HG02885 (cell line): ENCODE data around the gene PTPRN2.
"Not testable (repeated sequence)": the region's sequence is repeated elsewhere in the genome, so short reads cannot be mapped to it uniquely, and the experiment has no call there.

Source experiments
- ATAC-seq: cut with Tn5 transposase; IDR thresholded peaks from one replicate; pipeline ENCODE4 v1.9.1; 2021; ENCODE audit warnings: mild to moderate bottlenecking; ENCODE audit not compliant: unreplicated experiment, poor library complexity

Gene PTPRN2

GRCh38 chr7:158321936-158322615 lies 265.5 kb downstream of the PTPRN2 start:
- ATAC-seq, result no peak

GRCh38 chr7:158321056-158321700 lies 266.4 kb downstream of the PTPRN2 start:
- no peak for ATAC-seq

- ATAC-seq, result no peak
These were observed 267.3 kb downstream of the PTPRN2 start for GRCh38 chr7:158320328-158320727.

DNA sequence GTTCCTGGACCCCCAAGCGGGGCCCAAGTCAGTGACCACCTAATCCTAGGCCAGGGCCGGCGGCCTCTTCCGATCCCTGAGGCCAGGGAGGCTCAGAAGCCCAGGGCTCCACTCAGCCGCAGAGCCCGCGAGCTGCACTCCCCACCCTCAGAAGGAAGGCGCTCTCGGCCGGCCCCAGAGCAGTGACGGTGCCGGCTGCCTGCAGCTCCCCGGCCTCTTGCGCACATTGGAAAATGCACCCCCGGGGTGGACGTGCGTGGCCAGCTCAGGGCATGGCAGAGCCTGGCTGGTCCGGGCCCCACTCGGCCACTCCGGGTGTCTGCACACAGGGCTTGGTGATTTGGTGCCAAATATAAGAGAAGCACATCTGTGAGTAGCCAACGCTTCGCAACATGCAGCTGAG lies 269.1 kb downstream of the PTPRN2 start:
- no peak for ATAC-seq

DNA sequence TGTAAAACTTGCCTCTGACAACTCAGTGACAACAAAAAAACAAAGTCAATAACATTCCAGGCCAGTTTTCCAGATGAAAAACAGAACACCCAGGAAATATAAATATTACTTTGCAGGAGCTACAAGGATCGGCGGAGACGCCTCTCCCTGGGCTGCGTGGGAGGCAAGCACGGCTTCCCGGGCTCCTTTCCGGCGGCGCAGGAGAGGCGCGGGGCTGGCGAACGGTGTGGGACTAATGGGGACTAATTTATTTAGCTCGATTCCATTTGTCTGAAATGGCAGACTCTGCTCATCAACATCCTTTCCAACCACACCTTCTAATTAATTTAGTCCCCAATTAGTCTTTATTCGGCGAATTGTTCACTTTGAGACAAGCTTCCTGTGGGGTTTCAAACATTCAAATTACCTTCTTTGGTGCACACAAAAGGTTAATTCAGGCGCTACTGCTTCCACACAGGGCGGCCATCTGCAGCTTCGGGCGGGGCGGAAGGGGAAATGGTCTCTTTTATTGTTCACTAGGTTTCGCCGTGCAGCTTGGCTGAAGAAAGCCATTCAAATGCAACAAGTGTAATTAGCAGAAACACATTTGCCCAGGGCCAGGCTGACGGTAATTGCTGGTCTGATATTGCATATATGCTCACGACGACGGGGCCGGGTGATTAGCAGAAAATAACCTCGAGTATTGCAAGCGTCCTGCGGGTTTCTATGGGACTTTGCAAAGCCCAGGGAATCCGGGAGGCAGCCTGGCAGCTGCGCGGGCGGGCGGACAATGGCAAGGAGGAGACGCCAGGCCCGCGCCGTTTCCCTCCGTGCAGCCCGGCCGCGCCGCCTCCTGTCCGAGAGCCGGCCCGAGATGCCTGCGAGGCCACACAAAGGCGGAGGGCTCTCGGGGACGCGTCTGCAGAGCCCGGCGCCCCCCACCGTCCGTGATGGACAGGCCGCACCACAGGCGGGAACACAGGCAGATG lies 270.1 kb downstream of the PTPRN2 start:
- ATAC-seq, result no peak

- no peak for ATAC-seq
These were observed 271.1 kb downstream of the PTPRN2 start for GRCh38 chr7:158316466-158317031.

GRCh38 chr7:158315881-158316280 lies 271.7 kb downstream of the PTPRN2 start:
- ATAC-seq, result no peak

DNA sequence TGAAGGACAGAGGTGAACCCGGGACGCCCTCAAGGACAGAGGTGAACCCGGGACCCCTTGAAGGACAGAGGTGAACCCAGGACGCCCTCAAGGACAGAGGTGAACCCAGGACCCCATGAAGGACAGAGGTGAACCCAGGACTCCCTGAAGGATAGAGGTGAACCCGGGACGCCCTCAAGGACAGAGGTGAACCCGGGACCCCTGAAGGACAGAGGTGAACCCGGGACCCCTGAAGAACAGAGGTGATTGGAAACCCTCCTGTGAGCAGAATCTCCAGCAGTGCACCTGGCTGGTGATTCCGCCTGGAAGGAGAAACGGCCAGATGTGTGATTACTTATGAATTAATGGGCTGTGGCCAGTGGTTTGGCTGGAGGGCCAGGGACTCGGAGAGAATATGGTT lies 272.3 kb downstream of the PTPRN2 start:
- no peak for ATAC-seq

DNA sequence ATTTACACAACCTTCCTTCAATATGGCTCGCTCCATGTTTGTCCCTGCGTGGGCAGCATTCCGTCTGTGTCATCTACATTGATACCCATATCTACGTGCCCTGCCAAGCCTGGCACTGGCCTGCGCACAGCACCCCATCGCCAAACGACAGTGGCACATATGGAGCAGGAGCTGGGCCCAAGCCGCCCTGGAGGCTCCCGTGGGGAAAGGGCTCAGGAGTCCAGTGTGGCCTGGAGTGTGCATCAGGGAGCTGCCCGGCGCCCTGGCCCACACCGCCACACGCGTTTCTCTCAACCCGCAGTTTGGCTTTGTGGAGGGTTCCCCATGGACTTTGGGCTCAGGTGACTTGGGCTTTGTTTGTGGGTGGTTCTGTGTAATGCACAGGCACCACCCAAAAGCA lies 273.2 kb downstream of the PTPRN2 start:
- ATAC-seq, result no peak

- ATAC-seq, result no peak
These were observed 273.7 kb downstream of the PTPRN2 start for GRCh38 chr7:158313931-158314330.

- ATAC-seq, result no peak
These were observed 274.8 kb downstream of the PTPRN2 start for GRCh38 chr7:158312789-158313188.

- ATAC-seq, result no peak
These were observed 275.8 kb downstream of the PTPRN2 start for GRCh38 chr7:158311791-158312190.

- ATAC-seq, result no peak
These were observed 276.5 kb downstream of the PTPRN2 start for GRCh38 chr7:158310924-158311666.

GRCh38 chr7:158309868-158310763 lies 277.5 kb downstream of the PTPRN2 start:
- no peak for ATAC-seq

GRCh38 chr7:158308001-158308400 lies 279.6 kb downstream of the PTPRN2 start:
- ATAC-seq, result no peak

DNA sequence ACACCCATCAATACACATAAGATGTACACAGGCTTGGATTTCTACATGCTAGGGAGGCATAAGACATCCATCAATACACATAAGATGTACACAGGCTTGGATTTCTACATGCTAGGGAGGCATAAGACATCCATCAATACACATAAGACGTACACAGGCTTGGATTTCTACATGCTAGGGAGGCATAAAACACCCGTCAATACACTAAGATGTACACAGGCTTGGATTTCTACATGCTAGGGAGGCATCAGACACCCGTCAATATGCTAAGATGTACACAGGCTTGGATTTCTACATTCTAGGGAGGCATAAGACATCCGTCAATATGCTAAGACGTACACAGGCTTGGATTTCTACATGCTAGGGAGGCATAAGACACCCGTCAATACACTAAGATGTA lies 283.6 kb downstream of the PTPRN2 start:
- ATAC-seq, result not testable (repeated sequence)

DNA sequence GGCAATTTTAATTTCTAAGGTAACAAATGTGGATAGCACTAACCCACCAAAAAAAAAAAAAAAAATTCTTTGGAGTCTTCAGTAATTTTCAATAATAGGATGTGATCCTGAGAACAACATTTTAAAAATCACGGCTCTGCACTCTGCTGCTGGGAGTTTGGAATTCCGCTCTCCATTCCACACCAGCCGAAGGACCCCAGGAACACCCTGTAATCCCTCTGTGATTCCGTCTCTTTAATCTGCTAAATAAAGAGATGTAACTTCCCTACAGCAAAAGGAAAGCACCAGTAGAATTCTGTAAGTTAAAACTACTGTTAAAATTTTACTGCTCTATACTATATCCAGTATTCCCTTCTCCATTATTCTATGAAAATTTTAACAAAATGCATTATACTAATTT lies 284.5 kb downstream of the PTPRN2 start:
- no peak for ATAC-seq

DNA sequence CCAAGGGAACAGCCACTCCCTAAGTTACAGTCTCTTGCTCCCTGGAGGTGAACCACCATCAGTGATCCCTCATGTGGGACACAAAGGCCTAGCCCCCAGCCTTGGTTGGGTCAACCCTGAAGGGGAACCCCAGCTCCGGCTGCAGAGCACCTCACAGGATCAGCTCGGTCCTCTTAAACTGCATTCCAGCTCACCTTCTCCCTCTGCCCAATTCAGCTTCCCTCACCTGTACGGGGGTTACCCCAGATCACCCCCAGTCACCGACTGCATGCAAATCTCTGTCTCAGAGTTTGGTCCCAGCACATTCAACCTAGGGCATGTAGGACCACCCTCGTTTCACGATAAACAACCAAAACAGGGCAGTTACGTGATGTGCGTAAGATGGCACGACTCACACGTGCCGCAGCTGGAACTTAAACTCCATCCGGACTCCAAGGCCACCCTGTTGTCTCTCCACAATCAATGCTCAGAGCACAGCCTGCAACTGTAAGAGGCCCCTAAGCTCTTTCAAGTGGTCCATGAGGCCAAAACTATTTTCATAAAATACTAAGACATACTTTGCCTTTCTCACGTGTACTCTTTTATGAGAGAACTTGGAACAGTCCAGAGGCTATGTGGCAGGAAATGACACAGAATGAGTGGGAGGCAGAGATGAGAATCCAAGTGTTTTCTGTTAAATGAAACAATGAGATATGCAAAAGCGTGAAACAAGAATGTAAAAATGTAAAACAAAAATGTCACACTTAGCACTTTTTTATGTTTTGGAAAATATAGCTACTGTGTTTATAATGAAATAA lies 285.2 kb downstream of the PTPRN2 start:
- no peak for ATAC-seq
